ENCODE results near the gene IL4I1.

GRCh38 chr19:49890349-49891311 is 6.1 kb downstream of the IL4I1 start:
- TF ChIP-seq CTCF (IDR thresholded peaks at IDR 0.05; ENCODE audit: low read depth, low read length, poor library complexity, severe bottlenecking) = peak; percentile 49
- no peak for TF ChIP-seq EZH2phosphoT487 (IDR thresholded peaks at IDR 0.05; ENCODE audit: borderline replicate concordance, low read length)
